Kidney (tissue), 14 donors: ENCODE results near the gene INPP5E. TPM values are rescaled to one million over a fixed set of nuclear protein-coding genes. Genes with fewer than 3 reads are reported as not detected.

Experiments used
- DNase-seq, 5 donors: peaks; one replicate each; pipeline ENCODE4 v3.0.0-alpha.2; 2013 to 2020
- FAIRE-seq: peaks from 2 replicates; lab custom pipeline; 2012; peaks lifted over from hg19 to GRCh38; lab: Jason Lieb, UNC
- H3K27ac ChIP-seq, 2 donors: one replicate each; pipeline ENCODE4 v1.7.0; 2013; ENCODE audit warnings: low read depth in 2 of 2, low read length in 2 of 2, inconsistent platforms in 1 of 2
- H3K27me3 ChIP-seq: one replicate; pipeline ENCODE4 v1.7.1; 2013; ENCODE audit warnings: low read length, inconsistent platforms; ENCODE audit not compliant: control insufficient read depth, insufficient read depth
- H3K36me3 ChIP-seq, 3 donors: one replicate each; pipeline versions ENCODE4 v1.7.0 to v1.7.1; 2013; ENCODE audit warnings: low read length in 3 of 3, control low read depth in 1 of 3, inconsistent platforms in 1 of 3; ENCODE audit not compliant: insufficient read depth in 3 of 3, control insufficient read depth in 2 of 3
- H3K4me1 ChIP-seq, 3 donors: one replicate each; pipeline versions ENCODE4 v1.7.0 to v1.7.1; 2013; ENCODE audit warnings: low read length in 3 of 3, inconsistent platforms in 1 of 3, low read depth in 1 of 3; ENCODE audit not compliant: control insufficient read depth in 2 of 3, insufficient read depth in 2 of 3
- H3K4me3 ChIP-seq, 3 donors: one replicate each; pipeline versions ENCODE4 v1.7.0 to v1.8.1; 2013; ENCODE audit warnings: low read length in 3 of 3, control low read depth in 1 of 3, inconsistent platforms in 1 of 3
- H3K9ac ChIP-seq, 3 donors: one replicate each; pipeline versions ENCODE4 v1.7.0 to v1.7.1; 2013; ENCODE audit warnings: low read length in 3 of 3, control low read depth in 1 of 3, inconsistent platforms in 1 of 3
- H3K9me3 ChIP-seq, 3 donors: one replicate each; pipeline versions ENCODE4 v1.7.0 to v1.7.1; 2013; ENCODE audit warnings: low read length in 3 of 3, control low read depth in 1 of 3, inconsistent platforms in 1 of 3; ENCODE audit not compliant: control insufficient read depth in 2 of 3, insufficient read depth in 1 of 3
- CTCF ChIP-seq: IDR thresholded peaks from 3 replicates; pipeline ENCODE4 v1.5.1; 2012; ENCODE audit warnings: mild to moderate bottlenecking, moderate library complexity, borderline replicate concordance; ENCODE audit not compliant: insufficient read depth; ENCODE audit errors: extremely low read depth
- intact Hi-C: fragments of 100-400 bp; cut with DNase I; formaldehyde crosslinking; loops from one replicate; pipeline ENCODE4 v1.11.1; 2022
- polyA plus RNA-seq: library from polyadenylated mRNA; stranded (reverse); fragments of 350-450 nt; fragmentation: Illumina TruSeq; extraction: RNeasy Lipid Tissue Mini Kit (QIAGEN cat#74804); gene quantifications from one replicate; pipeline ENCODE4 v1.2.3, GENCODE V29; 2014; ENCODE audit warnings: low read depth, low replicate concordance; ENCODE audit not compliant: insufficient read depth
- total RNA-seq: library from RNA; stranded (reverse); fragmentation: NEBNext Ultra II Directional; extraction: Animal tissue kit (Norgen Biotek cat#: 25700); gene quantifications from one replicate; pipeline ENCODE4 v1.2.1, GENCODE V29; 2021
- donor health status: control.
- donor health status: control.
- donor health status: control.
- donor health status: control.
- donor health status: control.
- donor health status: DM: yes; HTN: yes; CAD: no.
- donor health status: Normal renal cell carcinoma (clear cell type).

The INPP5E gene
- total and polyA plus RNA-seq, 2 donors from 2014 or later, result 6.9 to 14.0 TPM

- H3K27ac ChIP-seq, result no peak overlapping the region
Measured at GRCh38 chr9:136437839-136438547, 1.7 kb downstream of the INPP5E start.

GRCh38 chr9:136437430-136437829, 2.2 kb downstream of the INPP5E start:
- FAIRE-seq (no peak), DNase-seq (peak in 1 of 5 donors; percentile 63)
- H3K27ac ChIP-seq, result no peak overlapping the region
- no peak for TF ChIP-seq CTCF
- H3K9ac ChIP-seq, result peak overlapping the region in 1 of 3 donors; percentile 40
- peaks cover 0 to 9% (median 3%) of the 10 kb centered on the region in 3 donors for H3K36me3 ChIP-seq
- intact Hi-C loops, result no loop called here
- peak overlapping the region in 2 of 3 donors; percentile 9 to 29 for H3K4me3 ChIP-seq
- H3K4me1 ChIP-seq, result peaks cover 0 to 15% (median 4%) of the 10 kb centered on the region in 3 donors
- H3K9me3 ChIP-seq, result no peaks in the 10 kb centered on the region
- no peaks in the 10 kb centered on the region for H3K27me3 ChIP-seq

More at GRCh38 chr9:136437839-136438547, 1.7 kb downstream of the INPP5E start:
- Histone ChIP-seq H3K4me1 (peaks cover 0 to 15% (median 4%) of the 10 kb centered on the region in 3 donors), H3K4me3 (peak overlapping the region; percentile 51 to 62 (median 56)), H3K36me3 (peaks cover 0 to 11% (median 3%) of the 10 kb centered on the region in 3 donors), H3K9me3 (no peaks in the 10 kb centered on the region), H3K9ac (peak overlapping the region in 1 of 3 donors; percentile 40), H3K27me3 (no peaks in the 10 kb centered on the region)
- no peak for TF ChIP-seq CTCF
- intact Hi-C loops, result no loop called here
- FAIRE-seq (no peak), DNase-seq (peak in 1 of 5 donors; percentile 59)

GRCh38 chr9:136436055-136436634, 3.5 kb downstream of the INPP5E start:
- TF ChIP-seq CTCF, result no peak
- peaks cover 0 to 2% (median 0%) of the 10 kb centered on the region in 3 donors for H3K36me3 ChIP-seq

More at GRCh38 chr9:136436055-136436634, 3.5 kb downstream of the INPP5E start:
- no peaks in the 10 kb centered on the region for H3K27me3 ChIP-seq
- no peak overlapping the region for H3K9ac ChIP-seq
- H3K4me1 ChIP-seq, result peaks cover 0 to 15% (median 4%) of the 10 kb centered on the region in 3 donors
- DNase-seq (peak in 4 of 5 donors; percentile 11 to 75 (median 24)), FAIRE-seq (no peak)
- intact Hi-C loops, result no loop called here
- no peaks in the 10 kb centered on the region for H3K9me3 ChIP-seq
- no peak overlapping the region for H3K27ac ChIP-seq
- H3K4me3 ChIP-seq, result no peak overlapping the region
